Liver (tissue), 9 donors: ENCODE measurements around the gene DISC1. TPM values are rescaled to one million over a fixed set of nuclear protein-coding genes. Genes with fewer than 3 reads are reported as not detected.

Experiments used
- DNase-seq: peaks from one replicate; pipeline ENCODE4 v3.0.0-alpha.2; 2017; ENCODE audit warnings: low spot score
- H3K27ac ChIP-seq, 2 donors: one replicate each; pipeline ENCODE4 v1.7.0; 2013; ENCODE audit warnings: inconsistent platforms in 2 of 2, low read length in 2 of 2, control low read depth in 1 of 2, low read depth in 1 of 2, mild to moderate bottlenecking in 1 of 2
- H3K27me3 ChIP-seq, 4 donors: one replicate each; pipeline versions ENCODE4 v1.6.1 to v1.7.0; 2013; ENCODE audit warnings: low read length in 3 of 4, inconsistent platforms in 1 of 4, mild to moderate bottlenecking in 1 of 4, moderate library complexity in 1 of 4; ENCODE audit not compliant: control insufficient read depth in 4 of 4, insufficient read depth in 4 of 4
- H3K36me3 ChIP-seq, 4 donors: one replicate each; pipeline versions ENCODE4 v1.6.1 to v1.7.0; 2013; ENCODE audit warnings: low read length in 3 of 4, mild to moderate bottlenecking in 3 of 4, low read depth in 1 of 4, moderate library complexity in 1 of 4; ENCODE audit not compliant: control insufficient read depth in 4 of 4, insufficient read depth in 3 of 4
- H3K4me1 ChIP-seq, 4 donors: one replicate each; pipeline versions ENCODE4 v1.6.1 to v1.7.0; 2013; ENCODE audit warnings: low read length in 3 of 4, mild to moderate bottlenecking in 3 of 4, moderate library complexity in 1 of 4; ENCODE audit not compliant: control insufficient read depth in 4 of 4, insufficient read depth in 4 of 4
- H3K4me3 ChIP-seq, 3 donors: one replicate each; pipeline versions ENCODE4 v1.6.1 to v1.7.0; 2013; ENCODE audit warnings: low read length in 3 of 3, control low read depth in 1 of 3, low read depth in 1 of 3, mild to moderate bottlenecking in 1 of 3
- H3K9ac ChIP-seq, 2 donors: one replicate each; pipeline ENCODE4 v1.7.0; 2013; ENCODE audit warnings: low read length in 2 of 2, mild to moderate bottlenecking in 2 of 2, moderate library complexity in 2 of 2, control low read depth in 1 of 2, low read depth in 1 of 2
- H3K9me3 ChIP-seq, 4 donors: one replicate each; pipeline versions ENCODE4 v1.6.1 to v1.7.0; 2013; ENCODE audit warnings: low read length in 3 of 4; ENCODE audit not compliant: control insufficient read depth in 4 of 4
- EGR1 ChIP-seq, 2 donors: IDR thresholded peaks; 2 replicates each; pipeline ENCODE4 v1.6.1; 2016 to 2018; ENCODE audit warnings: antibody characterized with exemption in 2 of 2, low read depth in 2 of 2
- FOXA1 ChIP-seq: IDR thresholded peaks from 2 replicates; pipeline ENCODE4 v1.6.1; 2016; ENCODE audit warnings: antibody characterized with exemption
- FOXA2 ChIP-seq: IDR thresholded peaks from 2 replicates; pipeline ENCODE4 v1.6.1; 2016; ENCODE audit warnings: antibody characterized with exemption
- GABPA ChIP-seq, 2 donors: IDR thresholded peaks in 1 of 2; conservative IDR thresholded peaks in 1 of 2; 2 replicates each; pipeline ENCODE4 v1.6.1; 2016; ENCODE audit warnings: antibody characterized with exemption in 2 of 2, mild to moderate bottlenecking in 1 of 2, moderate library complexity in 1 of 2
- HNF4A ChIP-seq, 2 donors: conservative IDR thresholded peaks; 2 replicates each; pipeline ENCODE4 v1.6.1; 2016; ENCODE audit warnings: antibody characterized with exemption in 2 of 2, mild to moderate bottlenecking in 2 of 2
- JUND ChIP-seq, 2 donors: IDR thresholded peaks; 2 replicates each; pipeline ENCODE4 v1.6.1; 2016; ENCODE audit warnings: antibody characterized with exemption in 2 of 2
- NR2F2 ChIP-seq: IDR thresholded peaks from 2 replicates; pipeline ENCODE4 v1.6.1; 2016; ENCODE audit warnings: antibody characterized with exemption
- RAD21 ChIP-seq, 2 donors: IDR thresholded peaks; 2 replicates each; pipeline ENCODE4 v1.6.1; 2016; ENCODE audit warnings: antibody characterized with exemption in 2 of 2, mild to moderate bottlenecking in 2 of 2
- RXRA ChIP-seq, 2 donors: IDR thresholded peaks; 2 replicates each; pipeline ENCODE4 v1.6.1; 2017 to 2018; ENCODE audit warnings: antibody characterized with exemption in 2 of 2, mild to moderate bottlenecking in 1 of 2
- TAF1 ChIP-seq: conservative IDR thresholded peaks from 2 replicates; pipeline ENCODE4 v1.6.1; 2016; ENCODE audit warnings: antibody characterized with exemption, mild to moderate bottlenecking
- YY1 ChIP-seq: IDR thresholded peaks from 2 replicates; pipeline ENCODE4 v1.6.1; 2016; ENCODE audit warnings: antibody characterized with exemption, mild to moderate bottlenecking
- WGBS: extraction: QIAGEN DNeasy Blood & Tissue Kit; methylation state at CpG from one replicate; pipeline ENCODE4 v1.1.7; 2013; 5-methylcytosine and 5-hydroxymethylcytosine counted together
- polyA plus RNA-seq, 2 donors: library from polyadenylated mRNA; stranded (reverse) in 1 of 2; unstranded in 1 of 2; fragments of 200-250 nt in 1 of 2; fragments of >200 nt in 1 of 2; fragmentation: Nextera tagmentation in 1 of 2; extraction: Ambion mirVana in 1 of 2; gene quantifications; one replicate each; pipeline versions ENCODE4 v1.2.1 to v1.2.3, GENCODE V29; 2013 to 2015
- total RNA-seq, 2 donors: library from RNA; depleted of rRNA; stranded (reverse); fragments of >200 nt; gene quantifications; one replicate each; pipeline ENCODE4 v1.2.3, GENCODE V29; 2014
- TF ChIP-seq, protein P1 (sequence below): IDR thresholded peaks from 2 replicates; pipeline ENCODE4 v1.6.1; 2016; ENCODE audit warnings: antibody characterized with exemption
- TF ChIP-seq, protein P2 (sequence below): IDR thresholded peaks from 2 replicates; pipeline ENCODE4 v1.6.1; 2016; ENCODE audit warnings: antibody characterized with exemption
- TF ChIP-seq, protein P3 (sequence below): fragments of 150-350 bp; IDR thresholded peaks from 2 replicates; pipeline ENCODE4 v1.5.1; 2017; ENCODE audit warnings: improper control_type of control experiment, low read depth, low read length; ENCODE audit not compliant: missing input control
- donor health status: healthy.
- donor health status: healthy.
- donor health status: healthy.
- donor health status: healthy.
- donor health status: healthy.

The DISC1 gene
- total and polyA plus RNA-seq, 4 donors = 0.45 to 6.3 (median 2.3) TPM

DNA sequence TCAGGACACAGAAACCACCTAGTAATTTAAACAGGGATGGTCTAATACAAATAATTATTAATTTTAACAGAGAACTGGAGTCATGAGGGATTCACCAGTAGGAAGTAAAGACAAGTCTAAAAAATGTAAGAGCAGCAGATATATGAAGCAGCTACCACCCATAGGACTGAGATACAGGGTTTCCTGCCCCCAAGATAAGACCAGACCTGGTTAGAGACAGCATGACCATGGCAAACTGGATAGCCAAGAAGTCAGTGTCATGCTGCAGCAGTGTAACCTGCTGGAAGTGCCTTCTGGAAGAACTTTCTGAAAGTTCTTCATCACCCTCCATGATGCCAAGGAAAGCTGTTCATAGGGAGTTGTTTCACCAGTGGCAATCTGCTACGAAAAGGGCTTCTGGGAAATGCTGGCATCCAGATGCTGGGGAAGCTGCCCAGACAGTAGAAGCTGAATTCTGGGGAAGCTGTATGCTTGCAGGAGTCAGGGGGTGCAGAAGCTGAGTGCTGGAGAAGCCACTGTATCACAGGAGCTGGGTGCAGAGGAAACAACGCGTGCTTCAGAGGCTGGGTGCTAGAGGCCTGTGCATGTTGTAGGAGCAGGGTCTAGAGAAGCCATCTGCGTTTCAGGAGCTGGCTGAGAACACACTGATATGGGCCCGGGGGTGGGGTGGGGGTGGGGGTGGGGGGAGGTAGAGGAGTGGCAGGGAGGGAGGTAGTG lies 356.4 kb downstream of the DISC1 start (continued):
- TF ChIP-seq, protein P1, sequence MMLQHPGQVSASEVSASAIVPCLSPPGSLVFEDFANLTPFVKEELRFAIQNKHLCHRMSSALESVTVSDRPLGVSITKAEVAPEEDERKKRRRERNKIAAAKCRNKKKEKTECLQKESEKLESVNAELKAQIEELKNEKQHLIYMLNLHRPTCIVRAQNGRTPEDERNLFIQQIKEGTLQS = no peak
- TF ChIP-seq EGR1 (IDR thresholded peaks at IDR 0.05; ENCODE audit: low read depth in 2 of 2) = no peak
- no peak for TF ChIP-seq GABPA (IDR thresholded peaks at IDR 0.05 in 1 of 2, conservative IDR thresholded peaks at IDR 0.05 in 1 of 2)
- TF ChIP-seq, protein P2, sequence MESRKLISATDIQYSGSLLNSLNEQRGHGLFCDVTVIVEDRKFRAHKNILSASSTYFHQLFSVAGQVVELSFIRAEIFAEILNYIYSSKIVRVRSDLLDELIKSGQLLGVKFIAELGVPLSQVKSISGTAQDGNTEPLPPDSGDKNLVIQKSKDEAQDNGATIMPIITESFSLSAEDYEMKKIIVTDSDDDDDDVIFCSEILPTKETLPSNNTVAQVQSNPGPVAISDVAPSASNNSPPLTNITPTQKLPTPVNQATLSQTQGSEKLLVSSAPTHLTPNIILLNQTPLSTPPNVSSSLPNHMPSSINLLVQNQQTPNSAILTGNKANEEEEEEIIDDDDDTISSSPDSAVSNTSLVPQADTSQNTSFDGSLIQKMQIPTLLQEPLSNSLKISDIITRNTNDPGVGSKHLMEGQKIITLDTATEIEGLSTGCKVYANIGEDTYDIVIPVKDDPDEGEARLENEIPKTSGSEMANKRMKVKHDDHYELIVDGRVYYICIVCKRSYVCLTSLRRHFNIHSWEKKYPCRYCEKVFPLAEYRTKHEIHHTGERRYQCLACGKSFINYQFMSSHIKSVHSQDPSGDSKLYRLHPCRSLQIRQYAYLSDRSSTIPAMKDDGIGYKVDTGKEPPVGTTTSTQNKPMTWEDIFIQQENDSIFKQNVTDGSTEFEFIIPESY = no peak
- no peak for TF ChIP-seq HNF4A (conservative IDR thresholded peaks at IDR 0.05)

DNA sequence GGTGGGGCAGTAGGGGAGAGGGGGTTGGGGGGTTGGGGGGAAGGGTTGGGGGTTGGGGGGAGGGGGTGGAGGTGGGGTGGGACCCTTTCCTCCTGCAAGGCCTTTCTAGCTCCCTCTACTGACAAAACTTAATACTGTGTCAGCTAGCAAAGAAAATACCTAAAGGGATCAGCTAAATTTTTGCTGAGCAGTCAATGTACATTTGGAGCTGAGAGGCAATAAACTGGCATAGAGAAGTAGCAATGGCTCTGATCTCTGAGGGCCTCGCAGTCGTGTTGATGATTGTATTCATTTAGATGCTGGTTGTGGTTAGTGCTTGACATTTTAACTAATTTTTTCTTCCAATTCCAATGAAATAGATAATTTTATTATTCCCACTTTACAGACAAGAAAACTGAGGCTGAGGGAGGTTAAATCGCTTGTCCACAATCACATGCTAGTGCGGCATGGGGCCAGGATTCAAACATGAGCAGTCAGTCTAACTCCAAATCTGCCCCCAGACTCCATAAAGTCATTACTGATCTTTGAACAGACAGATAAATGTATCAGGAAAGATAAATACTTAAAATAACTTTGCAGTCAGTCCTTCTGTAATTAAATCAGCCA lies 357.1 kb downstream of the DISC1 start:
- DNase-seq = no peak
- Histone ChIP-seq H3K9me3 (no peaks in the 10 kb centered on the region), H3K4me1 (no peaks in the 10 kb centered on the region), H3K4me3 (no peak overlapping the region), H3K36me3 (no peaks in the 10 kb centered on the region), H3K9ac (no peak overlapping the region), H3K27me3 (no peaks in the 10 kb centered on the region), H3K27ac (no peak overlapping the region)
- 77% methylated on average over 4 of the region's 4 CpGs for WGBS
- TF ChIP-seq RXRA (IDR thresholded peaks at IDR 0.05) (no peak), EGR1 (IDR thresholded peaks at IDR 0.05; ENCODE audit: low read depth in 2 of 2) (no peak), YY1 (no peak), FOXA2 (no peak), NR2F2 (no peak), JUND (IDR thresholded peaks at IDR 0.05) (no peak), FOXA1 (no peak), TAF1 (no peak), RAD21 (IDR thresholded peaks at IDR 0.05) (no peak), HNF4A (conservative IDR thresholded peaks at IDR 0.05) (no peak)
- TF ChIP-seq, protein P2 = no peak
- TF ChIP-seq, protein P3, sequence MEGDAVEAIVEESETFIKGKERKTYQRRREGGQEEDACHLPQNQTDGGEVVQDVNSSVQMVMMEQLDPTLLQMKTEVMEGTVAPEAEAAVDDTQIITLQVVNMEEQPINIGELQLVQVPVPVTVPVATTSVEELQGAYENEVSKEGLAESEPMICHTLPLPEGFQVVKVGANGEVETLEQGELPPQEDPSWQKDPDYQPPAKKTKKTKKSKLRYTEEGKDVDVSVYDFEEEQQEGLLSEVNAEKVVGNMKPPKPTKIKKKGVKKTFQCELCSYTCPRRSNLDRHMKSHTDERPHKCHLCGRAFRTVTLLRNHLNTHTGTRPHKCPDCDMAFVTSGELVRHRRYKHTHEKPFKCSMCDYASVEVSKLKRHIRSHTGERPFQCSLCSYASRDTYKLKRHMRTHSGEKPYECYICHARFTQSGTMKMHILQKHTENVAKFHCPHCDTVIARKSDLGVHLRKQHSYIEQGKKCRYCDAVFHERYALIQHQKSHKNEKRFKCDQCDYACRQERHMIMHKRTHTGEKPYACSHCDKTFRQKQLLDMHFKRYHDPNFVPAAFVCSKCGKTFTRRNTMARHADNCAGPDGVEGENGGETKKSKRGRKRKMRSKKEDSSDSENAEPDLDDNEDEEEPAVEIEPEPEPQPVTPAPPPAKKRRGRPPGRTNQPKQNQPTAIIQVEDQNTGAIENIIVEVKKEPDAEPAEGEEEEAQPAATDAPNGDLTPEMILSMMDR = no peak
- TF ChIP-seq, protein P1 = no peak
